ENCODE measurements around the gene TRIM28.
"Not testable (repeated sequence)": the region's sequence is repeated elsewhere in the genome, so short reads cannot be mapped to it uniquely, and the experiment has no call there.

TRIM28 gene

GRCh38 chr19:58519355-58520256 lies 24.3 kb upstream of the TRIM28 start, which contains the start of gene ZBTB45:
Gene ZBTB45, minus strand, starts transcription at chr19:58519810. Its CDS starts 2,137 bp downstream, at chr19:58517673.
- DNase-seq (ENCODE audit: low read depth) = peak; percentile 91

- no peak for DNase-seq (ENCODE audit: low read depth)
Observed at GRCh38 chr19:58520257-58520599, 23.6 kb upstream of the TRIM28 start.

- no peak for DNase-seq (ENCODE audit: low read depth)
Observed at GRCh38 chr19:58521651-58522050, 22.2 kb upstream of the TRIM28 start.

- DNase-seq (ENCODE audit: low read depth) = no peak
Observed at GRCh38 chr19:58522709-58523108, 21.2 kb upstream of the TRIM28 start.

- no peak for DNase-seq (ENCODE audit: low read depth)
Observed at GRCh38 chr19:58529405-58529804, 14.5 kb upstream of the TRIM28 start.

- no peak for DNase-seq (ENCODE audit: low read depth)
Observed at GRCh38 chr19:58531034-58531840, 12.6 kb upstream of the TRIM28 start.

GRCh38 chr19:58535857-58536256 lies 8.0 kb upstream of the TRIM28 start:
- no peak for DNase-seq (ENCODE audit: low read depth)

- no peak for DNase-seq (ENCODE audit: low read depth)
Observed at GRCh38 chr19:58536852-58537798, 6.7 kb upstream of the TRIM28 start.

- no peak for DNase-seq (ENCODE audit: low read depth)
Observed at GRCh38 chr19:58538257-58539168, 5.4 kb upstream of the TRIM28 start.

GRCh38 chr19:58539169-58539559 lies 4.7 kb upstream of the TRIM28 start:
- not testable (repeated sequence) for DNase-seq (ENCODE audit: low read depth)

- not testable (repeated sequence) for DNase-seq (ENCODE audit: low read depth)
Observed at GRCh38 chr19:58542641-58543372, 1.1 kb upstream of the TRIM28 start.

- no peak for DNase-seq (ENCODE audit: low read depth)
Observed at GRCh38 chr19:58544591-58545285, 874 bp downstream of the TRIM28 start.

GRCh38 chr19:58545286-58546018 lies 1.6 kb downstream of the TRIM28 start:
- no peak for DNase-seq (ENCODE audit: low read depth)

- DNase-seq (ENCODE audit: low read depth) = no peak
Observed at GRCh38 chr19:58546019-58546530, 2.2 kb downstream of the TRIM28 start.

GRCh38 chr19:58547323-58548312 lies 3.8 kb downstream of the TRIM28 start:
- DNase-seq (ENCODE audit: low read depth) = no peak

- DNase-seq (ENCODE audit: low read depth) = no peak
Observed at GRCh38 chr19:58548859-58549663, 5.2 kb downstream of the TRIM28 start.
